HG02973 (cell line): ENCODE data around the gene PRSS35.
A peak's percentile ranks its signal among the peaks of the same experiment; 100 is the strongest.
"Not testable (repeated sequence)": the region's sequence is repeated elsewhere in the genome, so short reads cannot be mapped to it uniquely, and the experiment has no call there.

Experiments
- ATAC-seq: cut with Tn5 transposase; IDR thresholded peaks from one replicate; pipeline ENCODE4 v1.9.1; 2021; ENCODE audit warnings: moderate library complexity; ENCODE audit not compliant: unreplicated experiment

Gene PRSS35, protein sequence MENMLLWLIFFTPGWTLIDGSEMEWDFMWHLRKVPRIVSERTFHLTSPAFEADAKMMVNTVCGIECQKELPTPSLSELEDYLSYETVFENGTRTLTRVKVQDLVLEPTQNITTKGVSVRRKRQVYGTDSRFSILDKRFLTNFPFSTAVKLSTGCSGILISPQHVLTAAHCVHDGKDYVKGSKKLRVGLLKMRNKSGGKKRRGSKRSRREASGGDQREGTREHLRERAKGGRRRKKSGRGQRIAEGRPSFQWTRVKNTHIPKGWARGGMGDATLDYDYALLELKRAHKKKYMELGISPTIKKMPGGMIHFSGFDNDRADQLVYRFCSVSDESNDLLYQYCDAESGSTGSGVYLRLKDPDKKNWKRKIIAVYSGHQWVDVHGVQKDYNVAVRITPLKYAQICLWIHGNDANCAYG

DNA sequence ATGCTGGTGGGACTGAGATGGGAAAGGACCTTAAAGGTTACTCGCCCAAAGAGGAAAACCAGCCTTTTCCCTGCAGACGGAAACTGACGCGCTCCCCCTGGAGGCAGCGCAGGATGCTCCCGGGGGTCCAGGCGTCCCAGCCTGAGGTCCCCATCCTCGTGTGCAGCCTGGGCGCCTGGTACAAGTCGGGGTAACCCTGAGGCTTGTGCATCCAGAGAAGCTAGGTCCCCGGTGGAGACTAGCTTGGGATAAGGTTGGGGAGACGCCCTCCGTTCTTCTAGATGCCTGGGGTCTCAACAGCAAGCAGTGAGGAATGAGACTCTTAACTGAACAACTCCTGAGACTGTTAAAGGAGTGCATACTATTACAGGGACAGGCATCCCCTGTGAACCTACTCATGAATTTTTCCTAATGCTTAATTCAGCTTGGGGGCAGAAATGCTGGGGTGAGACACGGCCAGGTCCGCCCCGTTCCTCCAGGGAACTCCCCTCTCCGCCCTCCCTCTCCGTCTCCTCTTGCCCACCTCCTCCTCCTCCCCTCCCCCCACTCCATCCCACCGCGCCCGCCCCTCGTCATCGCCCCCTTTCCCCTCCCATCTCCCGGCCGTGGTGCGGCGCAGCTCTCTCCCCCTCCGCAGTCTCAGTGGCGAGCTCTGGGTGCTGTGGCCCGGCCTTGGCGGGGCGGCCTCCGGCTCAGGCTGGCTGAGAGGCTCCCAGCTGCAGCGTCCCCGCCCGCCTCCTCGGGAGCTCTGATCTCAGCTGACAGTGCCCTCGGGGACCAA, at the start of gene PRSS35:
PRSS35 (plus strand) TSS at position 634 of the 781 bp plus-strand sequence. CDS start 10,908 bp downstream, outside the sequence.
- peak; percentile 44 for ATAC-seq

GRCh38 chr6:83463886-83464285, 48.4 kb upstream of the PRSS35 start:
- ATAC-seq: no peak

- ATAC-seq: no peak
Observed at GRCh38 chr6:83464381-83465140, 47.8 kb upstream of the PRSS35 start.

DNA sequence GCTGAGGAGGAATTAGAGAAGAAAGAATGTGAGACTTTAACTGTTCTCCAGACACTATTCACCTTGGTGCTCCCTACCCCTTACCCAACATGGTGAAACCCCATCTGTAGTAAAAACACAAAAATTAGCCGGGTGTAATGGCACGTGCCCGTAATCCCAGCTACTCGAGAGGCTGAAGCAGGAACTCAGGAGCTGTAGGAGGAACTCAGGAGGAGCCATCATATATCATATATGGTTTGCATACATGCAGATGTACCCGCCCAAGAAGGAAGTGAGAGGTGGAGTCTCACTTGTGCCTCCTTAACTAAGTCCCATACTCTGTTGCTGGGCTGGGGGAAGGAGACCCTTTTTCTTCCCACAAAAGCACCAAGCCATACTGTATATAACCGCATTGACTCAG, 46.0 kb upstream of the PRSS35 start:
- ATAC-seq: no peak

DNA sequence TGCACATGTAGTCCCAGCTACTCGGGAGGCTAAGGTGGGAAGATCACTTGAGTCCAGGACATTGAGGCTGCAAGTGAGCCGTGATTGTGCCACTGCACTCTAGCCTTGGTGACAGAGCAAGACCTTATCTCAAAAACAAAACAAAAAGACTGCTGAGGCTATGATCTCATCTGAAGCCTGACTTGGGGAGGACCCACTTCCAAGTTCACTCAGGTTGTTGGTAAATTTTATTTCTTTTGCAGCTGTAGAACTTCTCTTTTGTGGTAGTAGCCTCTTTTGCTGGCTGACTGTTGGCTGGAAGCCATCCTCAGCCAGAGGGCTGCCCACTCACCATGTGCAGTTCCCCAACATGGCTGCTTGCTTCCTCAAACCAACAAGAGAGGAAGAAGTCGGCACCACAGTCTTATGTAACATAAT, 44.7 kb upstream of the PRSS35 start:
- ATAC-seq: no peak

GRCh38 chr6:83470001-83470400, 42.3 kb upstream of the PRSS35 start:
- no peak for ATAC-seq

DNA sequence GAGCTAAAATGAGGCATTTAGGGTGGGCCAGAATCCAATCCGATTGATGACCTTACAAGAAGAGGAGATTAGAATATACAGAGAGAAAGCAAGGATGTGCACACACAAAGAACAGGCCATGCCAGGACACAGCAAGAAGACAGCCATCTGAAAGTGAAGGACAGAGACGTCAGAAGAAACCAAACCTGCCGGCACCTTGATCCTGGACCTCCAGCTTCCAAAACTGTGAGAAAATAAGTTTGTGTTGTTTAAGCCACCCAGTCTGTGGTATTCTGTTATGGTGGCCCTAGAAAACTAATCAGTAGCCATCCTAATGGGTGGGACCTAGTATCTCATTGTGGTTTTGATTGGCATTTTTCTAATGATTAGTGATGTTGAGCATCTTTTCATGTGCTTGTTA, 41.7 kb upstream of the PRSS35 start:
- no peak for ATAC-seq

DNA sequence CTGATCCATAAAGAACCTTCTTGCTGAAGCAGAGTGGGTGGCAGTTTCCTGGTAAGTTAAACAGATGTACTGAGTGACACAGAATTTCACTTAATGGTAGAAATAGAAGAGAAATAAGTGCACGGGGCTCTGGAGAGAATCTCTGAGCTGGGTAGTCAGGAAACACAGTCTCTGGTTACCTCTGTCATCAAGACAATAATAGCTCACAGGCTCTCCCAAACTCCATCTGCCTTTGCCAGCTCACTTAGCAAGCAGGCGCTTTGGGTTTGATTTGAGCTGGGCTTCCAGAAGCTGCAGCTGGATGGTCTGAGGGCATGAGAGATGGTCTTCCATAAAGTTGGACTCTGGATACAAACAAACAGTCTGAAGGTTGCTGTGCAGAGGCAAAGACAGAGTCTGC, 39.6 kb upstream of the PRSS35 start:
- no peak for ATAC-seq

- ATAC-seq: no peak
Observed at GRCh38 chr6:83474309-83474708, 38.0 kb upstream of the PRSS35 start.

DNA sequence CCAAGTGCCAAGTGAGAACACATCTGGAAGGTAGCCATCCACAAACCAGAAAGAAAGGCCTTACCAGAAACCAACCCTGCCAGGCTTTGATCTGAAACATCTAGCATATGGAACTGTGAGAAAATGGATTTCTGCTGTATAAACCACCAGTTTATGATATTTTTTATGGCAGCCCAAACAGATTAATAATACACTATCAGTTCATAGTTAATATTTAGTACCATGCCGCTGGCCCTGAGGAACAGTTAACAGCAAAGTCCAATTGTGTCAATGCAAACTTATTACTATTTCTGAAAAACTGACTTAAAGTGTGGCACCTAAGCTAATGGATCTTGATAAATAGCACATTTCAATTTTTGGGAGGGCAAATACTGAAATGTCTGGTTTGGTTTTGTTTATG, 35.4 kb upstream of the PRSS35 start:
- ATAC-seq: no peak

DNA sequence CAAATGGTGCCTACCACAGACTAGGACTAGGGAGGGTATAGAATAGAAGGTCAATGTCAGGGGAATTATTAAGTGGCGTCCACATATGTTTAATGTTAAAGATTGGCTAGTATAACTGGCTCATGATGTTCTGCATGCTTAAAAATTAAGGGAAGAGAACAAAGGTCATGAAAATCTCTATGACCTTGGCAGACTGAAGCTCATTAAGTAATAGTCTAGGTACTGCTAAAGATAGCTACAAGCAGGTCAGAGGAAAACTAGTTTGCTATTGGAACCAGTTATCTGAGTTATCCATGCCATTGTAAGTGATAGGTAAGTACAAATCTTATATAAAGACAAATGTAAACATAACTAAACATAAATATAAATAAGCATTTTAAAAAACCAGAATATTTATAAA, 32.9 kb upstream of the PRSS35 start:
- no peak for ATAC-seq

DNA sequence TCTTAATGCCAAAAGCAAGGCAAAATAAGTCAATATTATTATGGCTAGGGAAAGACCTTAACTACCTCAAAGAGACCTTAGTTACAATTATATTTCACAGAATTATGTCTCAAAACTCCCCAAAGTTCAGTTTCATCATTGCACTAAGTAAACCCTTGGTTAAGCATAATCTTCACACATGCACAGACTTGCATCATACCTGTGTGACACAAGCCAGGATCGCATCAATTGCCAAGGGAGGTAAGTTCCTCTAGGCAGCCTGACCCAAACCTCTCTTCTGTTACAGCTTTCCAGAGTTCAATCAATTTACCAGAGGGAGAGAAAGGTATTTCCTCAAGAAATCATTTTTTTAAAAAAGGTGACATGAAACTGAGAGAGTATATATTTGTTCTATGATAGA, 31.9 kb upstream of the PRSS35 start:
- ATAC-seq: no peak

GRCh38 chr6:83481938-83482337, 30.4 kb upstream of the PRSS35 start:
- ATAC-seq: not testable (repeated sequence)

- no peak for ATAC-seq
Observed at GRCh38 chr6:83488448-83488847, 23.9 kb upstream of the PRSS35 start.

- ATAC-seq: no peak
Observed at GRCh38 chr6:83488861-83489260, 23.5 kb upstream of the PRSS35 start.

DNA sequence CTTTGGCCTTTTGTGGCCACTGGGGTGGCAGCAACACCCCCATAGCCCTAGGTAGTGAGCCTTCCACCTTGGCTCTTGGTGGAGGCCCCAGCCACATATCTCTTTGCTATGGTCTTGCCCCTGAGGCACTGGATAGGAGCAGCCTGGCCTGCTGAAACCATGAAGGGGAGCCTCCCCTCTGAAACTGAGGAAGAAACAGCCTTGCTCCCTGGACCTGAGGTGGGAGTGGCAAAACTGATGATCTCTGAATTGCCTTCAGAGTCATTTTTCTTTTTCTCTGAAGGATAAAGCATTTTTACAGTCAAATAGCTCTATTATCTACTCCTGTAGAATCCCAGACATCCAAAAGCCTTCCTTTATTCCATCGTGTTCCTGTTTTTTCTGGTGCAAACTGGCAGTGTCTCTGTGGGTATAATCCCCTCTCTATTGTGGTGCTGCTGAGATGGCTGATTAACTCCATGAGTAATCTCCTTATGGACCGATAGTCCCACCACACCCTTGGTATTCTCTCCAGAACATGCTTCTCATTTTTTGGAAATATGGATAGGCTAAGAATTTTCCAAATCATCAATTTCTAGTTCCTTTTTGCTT, 22.0 kb upstream of the PRSS35 start:
- ATAC-seq: no peak

- no peak for ATAC-seq
Observed at GRCh38 chr6:83505356-83505755, 7.0 kb upstream of the PRSS35 start.

- ATAC-seq: no peak
Observed at GRCh38 chr6:83509441-83509840, 2.9 kb upstream of the PRSS35 start.

DNA sequence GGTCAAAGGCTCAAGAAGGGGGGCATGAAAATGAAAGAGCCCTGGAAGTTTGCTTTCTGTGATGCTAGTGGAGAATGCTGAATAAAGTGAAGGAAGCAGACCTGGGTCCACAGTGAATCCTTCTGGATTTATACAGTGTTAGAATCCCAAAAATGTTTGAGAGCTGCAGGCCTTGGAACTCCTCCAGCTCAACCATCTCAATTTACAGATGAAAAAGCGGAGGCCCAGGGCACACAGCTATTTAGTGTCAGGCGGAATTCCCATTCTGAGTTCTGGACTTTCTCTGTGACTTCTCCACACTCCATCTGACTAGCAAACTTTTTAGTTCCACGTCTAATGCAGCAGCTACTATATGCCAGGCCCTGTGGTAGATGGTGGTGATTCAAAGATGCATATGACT, 1.5 kb upstream of the PRSS35 start:
- no peak for ATAC-seq

- no peak for ATAC-seq
Observed at GRCh38 chr6:83511266-83511665, 1.1 kb upstream of the PRSS35 start.

DNA sequence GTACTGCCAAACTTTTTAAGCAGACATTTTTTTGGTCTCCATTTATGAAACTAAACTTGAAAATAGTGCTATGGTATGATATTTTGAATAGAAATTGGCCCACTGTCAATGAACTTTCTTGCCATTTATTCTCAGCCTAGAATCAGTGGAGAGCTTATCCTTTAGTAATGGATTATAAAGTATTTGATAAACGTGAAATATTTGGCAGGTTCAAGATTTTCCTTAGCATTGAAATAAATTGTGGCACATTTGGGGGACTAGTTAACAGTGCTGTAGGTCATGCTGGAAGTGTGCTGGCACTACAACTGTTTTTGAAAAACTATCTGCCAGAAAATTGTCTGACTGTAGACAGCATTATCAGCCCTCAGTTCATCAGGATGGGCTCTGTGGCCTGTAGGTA, 2.1 kb downstream of the PRSS35 start:
- ATAC-seq: peak; percentile 15
